ES-I3 (cell line): ENCODE measurements around the gene ERAS.
"Not testable (repeated sequence)": the region's sequence is repeated elsewhere in the genome, so short reads cannot be mapped to it uniquely, and the experiment has no call there.

Experiments
- H3K36me3 ChIP-seq: 2 replicates; pipeline ENCODE4 v1.6.1; 2013; ENCODE audit warnings: mild to moderate bottlenecking, low read length, control low read depth, moderate library complexity; ENCODE audit not compliant: insufficient read depth
- H3K4me1 ChIP-seq: 2 replicates; pipeline ENCODE4 v1.6.1; 2013; ENCODE audit warnings: mild to moderate bottlenecking, control low read depth, low read length; ENCODE audit not compliant: insufficient read depth
- H3K9ac ChIP-seq: 2 replicates; pipeline ENCODE4 v1.6.1; 2013; ENCODE audit warnings: low read depth, mild to moderate bottlenecking, low read length, moderate library complexity
- H3K9me3 ChIP-seq: 2 replicates; pipeline ENCODE4 v1.6.1; 2013; ENCODE audit warnings: mild to moderate bottlenecking, low read length, moderate library complexity; ENCODE audit not compliant: control insufficient read depth, insufficient read depth

Gene ERAS

GRCh38 chrX:48834383-48834709, 8.0 kb downstream of the ERAS start:
- Histone ChIP-seq H3K36me3 (no peaks in the 10 kb centered on the region), H3K4me1 (no peaks in the 10 kb centered on the region), H3K9me3 (no peaks in the 10 kb centered on the region), H3K9ac (peak overlapping the region; percentile 47; the same call in 1 of the 2 replicates)

- Histone ChIP-seq H3K9me3 (no peaks in the 10 kb centered on the region), H3K36me3 (no peaks in the 10 kb centered on the region), H3K9ac (peak within 1 kb of the TSS; percentile 47; the same call in 1 of the 2 replicates), H3K4me1 (no peaks in the 10 kb centered on the region)
Measured at GRCh38 chrX:48835524-48836329, 9.4 kb downstream of the ERAS start, which contains the start of gene PCSK1N. PCSK1N (minus strand) TSS chrX:48835610; CDS start chrX:48835532, 78 bp downstream.

- Histone ChIP-seq H3K4me1 (no peaks in the 10 kb centered on the region), H3K9ac (no peak overlapping the region), H3K9me3 (no peaks in the 10 kb centered on the region), H3K36me3 (no peaks in the 10 kb centered on the region)
Measured at GRCh38 chrX:48839686-48840085, 13.4 kb downstream of the ERAS start.

DNA sequence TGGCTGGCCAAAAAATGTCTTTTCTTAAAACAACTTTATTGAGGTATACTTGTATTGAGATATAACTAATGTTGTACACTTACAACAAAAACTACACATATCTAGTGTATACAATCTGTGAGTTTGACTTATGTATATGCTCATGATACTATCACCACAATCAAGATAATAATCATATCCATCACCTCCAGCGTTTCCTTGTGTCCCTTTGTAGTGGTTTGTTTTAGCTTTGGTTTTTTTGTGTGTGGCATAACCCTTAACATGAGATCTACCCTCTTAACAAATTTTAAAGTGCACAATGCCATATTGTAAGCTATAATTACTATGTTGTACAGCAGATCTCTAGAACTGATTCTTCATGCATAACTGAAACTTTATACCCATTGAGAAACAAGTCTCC, 22.5 kb downstream of the ERAS start:
- H3K4me1 ChIP-seq = no peaks in the 10 kb centered on the region

GRCh38 chrX:48852857-48853256, 26.5 kb downstream of the ERAS start:
- H3K4me1 ChIP-seq = no peaks in the 10 kb centered on the region

More for the DNA sequence above, 22.5 kb downstream of the ERAS start:
- Histone ChIP-seq H3K9ac (no peak overlapping the region), H3K36me3 (no peaks in the 10 kb centered on the region), H3K9me3 (peaks cover 7% of the 10 kb centered on the region; the same call in 1 of the 2 replicates)

DNA sequence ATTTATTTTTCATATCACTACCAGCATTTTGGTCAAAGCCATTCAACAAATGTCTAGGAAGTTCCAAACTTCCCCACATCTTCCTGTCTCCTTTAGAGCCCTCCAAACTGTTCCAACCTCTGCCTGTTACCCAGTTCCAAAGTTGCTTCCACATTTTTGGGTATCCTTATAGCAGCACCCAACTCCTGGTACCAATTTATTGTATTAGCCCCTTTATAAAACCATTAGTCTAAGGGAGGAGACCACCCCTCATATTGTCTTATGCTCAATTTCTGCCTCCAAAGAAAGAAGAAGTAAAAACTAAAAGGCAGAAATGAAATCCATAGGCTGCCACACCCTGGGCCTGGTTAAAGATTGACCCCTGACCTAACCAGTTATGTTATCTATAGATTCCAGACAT, 27.2 kb downstream of the ERAS start:
- not testable (repeated sequence) for H3K4me1 ChIP-seq, H3K9ac ChIP-seq, H3K36me3 ChIP-seq, H3K9me3 ChIP-seq

More at GRCh38 chrX:48852857-48853256, 26.5 kb downstream of the ERAS start:
- Histone ChIP-seq H3K36me3 (no peaks in the 10 kb centered on the region), H3K9ac (no peak overlapping the region), H3K9me3 (peaks cover 7% of the 10 kb centered on the region; the same call in 1 of the 2 replicates)

DNA sequence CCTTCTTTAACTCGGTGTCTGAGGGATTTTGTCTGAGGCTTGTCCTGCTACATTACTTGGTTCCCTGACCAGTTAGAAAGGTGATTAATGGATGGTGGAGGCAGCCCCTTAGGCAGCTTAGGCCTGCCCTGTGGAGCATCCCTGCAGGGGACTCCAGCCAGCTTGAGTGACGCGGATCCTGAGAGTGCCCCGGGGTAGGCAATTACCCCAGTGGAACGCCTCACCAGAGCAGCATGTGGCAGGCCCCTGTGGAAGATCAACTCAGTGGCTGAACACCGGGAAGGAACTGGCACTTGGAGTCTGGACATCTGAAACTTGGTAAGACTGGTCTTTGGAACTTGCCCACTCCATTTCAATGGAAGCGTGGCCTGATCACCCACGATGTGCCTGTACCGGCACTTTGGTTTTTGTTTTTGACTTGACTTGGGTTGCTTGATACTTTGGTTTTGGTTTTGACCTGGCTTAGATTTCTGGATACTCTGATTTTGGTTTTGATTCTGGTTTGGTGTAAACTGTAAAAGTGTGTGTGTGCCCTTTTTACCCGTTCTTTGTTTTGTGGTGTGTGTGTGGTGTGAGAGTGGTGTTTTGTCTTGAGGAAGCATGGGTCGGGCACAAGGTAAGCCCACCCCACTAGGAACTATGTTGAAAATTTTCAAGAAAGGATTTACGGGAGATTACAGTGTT, 27.9 kb downstream of the ERAS start:
- H3K36me3 ChIP-seq, H3K9ac ChIP-seq: not testable (repeated sequence)

GRCh38 chrX:48854898-48855297, 28.6 kb downstream of the ERAS start:
- Histone ChIP-seq H3K36me3 (no peaks in the 10 kb centered on the region), H3K4me1 (no peaks in the 10 kb centered on the region), H3K9me3 (peaks cover 7% of the 10 kb centered on the region; the same call in 1 of the 2 replicates), H3K9ac (no peak overlapping the region)

More for the DNA sequence above, 27.9 kb downstream of the ERAS start:
- H3K9me3 ChIP-seq, H3K4me1 ChIP-seq: not testable (repeated sequence)

- H3K9me3 ChIP-seq = no peaks in the 10 kb centered on the region
- no peaks in the 10 kb centered on the region for H3K36me3 ChIP-seq
- no peaks in the 10 kb centered on the region for H3K4me1 ChIP-seq
- no peak overlapping the region for H3K9ac ChIP-seq
Measured at GRCh38 chrX:48864210-48864609, 37.9 kb downstream of the ERAS start.

DNA sequence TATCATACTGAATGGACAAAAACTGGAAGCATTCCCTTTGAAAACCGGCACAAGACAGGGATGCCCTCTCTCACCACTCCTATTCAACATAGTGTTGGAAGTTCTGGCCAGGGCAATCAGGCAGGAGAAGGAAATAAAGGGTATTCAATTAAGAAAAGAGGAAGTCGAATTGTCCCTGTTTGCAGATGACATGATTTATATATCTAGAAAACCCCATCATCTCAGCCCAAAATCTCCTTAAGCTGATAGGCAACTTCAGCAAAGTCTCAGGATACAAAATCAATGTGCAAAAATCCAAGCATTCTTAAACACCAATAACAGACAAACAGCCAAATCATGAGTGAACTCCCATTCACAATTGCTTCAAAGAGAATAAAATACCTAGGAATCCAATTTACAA, 45.7 kb downstream of the ERAS start:
- H3K36me3 ChIP-seq, H3K4me1 ChIP-seq, H3K9me3 ChIP-seq, H3K9ac ChIP-seq: not testable (repeated sequence)

DNA sequence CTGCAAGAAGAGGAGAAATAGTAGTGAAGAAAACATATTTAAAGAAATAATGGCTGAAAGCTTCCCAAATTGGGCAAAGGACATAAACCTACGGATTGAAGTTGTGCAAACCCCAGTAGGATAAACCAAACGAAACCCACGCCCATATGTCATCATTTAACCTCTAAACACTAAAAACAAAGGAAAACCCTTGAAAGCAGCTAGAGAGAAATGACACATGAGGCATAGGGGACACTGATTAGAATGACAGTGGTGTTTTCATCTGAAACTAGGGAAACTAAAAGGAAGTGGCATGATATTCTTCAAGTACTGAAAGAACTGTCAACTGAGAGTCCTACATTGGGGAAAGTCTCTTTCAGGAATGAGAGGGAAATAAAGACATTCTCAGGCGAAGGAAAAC, 50.6 kb downstream of the ERAS start:
- not testable (repeated sequence) for H3K4me1 ChIP-seq, H3K36me3 ChIP-seq, H3K9ac ChIP-seq, H3K9me3 ChIP-seq
